SIG-M5 (cell line): ENCODE measurements around the gene ZCCHC2.

Experiments used
- DNase-seq: peaks from one replicate; lab custom pipeline; 2025; lab: John Stamatoyannopoulos, UW

The ZCCHC2 gene

DNA sequence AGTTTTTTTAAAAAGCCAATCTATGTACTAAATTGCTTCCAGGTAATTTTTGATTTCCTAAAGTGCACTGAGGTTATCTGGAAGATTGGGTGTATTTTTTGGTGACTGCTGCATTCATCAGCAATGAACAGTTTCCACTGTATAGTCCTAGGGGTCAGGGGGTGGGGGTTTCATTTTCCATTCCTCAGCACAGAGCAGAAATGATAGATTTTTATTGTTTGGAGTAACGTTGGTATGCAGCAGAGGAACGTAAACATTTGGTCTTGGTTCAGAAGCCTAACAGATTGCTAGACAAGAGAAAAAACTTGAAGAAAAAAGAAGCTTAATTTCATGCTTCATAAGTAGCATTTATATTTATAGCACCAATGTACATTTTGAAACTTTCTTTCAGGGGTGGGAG lies 54.9 kb downstream of the ZCCHC2 start:
- DNase-seq, result no peak

DNA sequence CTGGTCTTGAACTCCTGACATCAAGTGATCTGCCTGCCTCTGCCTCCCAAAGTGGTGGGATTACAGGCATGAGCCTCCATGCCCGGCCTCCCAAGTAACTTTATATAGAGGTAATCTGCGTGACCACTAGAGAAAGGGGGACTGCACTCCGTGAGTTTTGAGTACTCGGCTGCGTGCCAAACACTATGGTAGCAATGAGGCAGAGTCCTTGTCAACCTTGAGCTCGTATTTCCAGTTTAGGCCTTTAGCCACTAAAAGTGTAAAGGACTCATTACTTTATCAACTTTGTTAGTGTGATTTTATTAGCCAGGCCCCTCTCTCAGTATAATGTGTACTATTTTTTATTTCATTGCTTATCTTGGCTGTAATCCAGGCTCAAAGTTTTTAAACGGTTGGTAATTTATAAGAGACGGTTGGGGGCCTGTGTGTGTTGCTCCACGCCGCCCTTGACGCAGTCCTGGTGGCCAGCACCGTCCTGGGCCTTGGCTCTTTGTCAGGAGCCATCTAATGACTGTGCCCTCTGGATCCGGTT lies 56.2 kb downstream of the ZCCHC2 start:
- DNase-seq, result no peak

DNA sequence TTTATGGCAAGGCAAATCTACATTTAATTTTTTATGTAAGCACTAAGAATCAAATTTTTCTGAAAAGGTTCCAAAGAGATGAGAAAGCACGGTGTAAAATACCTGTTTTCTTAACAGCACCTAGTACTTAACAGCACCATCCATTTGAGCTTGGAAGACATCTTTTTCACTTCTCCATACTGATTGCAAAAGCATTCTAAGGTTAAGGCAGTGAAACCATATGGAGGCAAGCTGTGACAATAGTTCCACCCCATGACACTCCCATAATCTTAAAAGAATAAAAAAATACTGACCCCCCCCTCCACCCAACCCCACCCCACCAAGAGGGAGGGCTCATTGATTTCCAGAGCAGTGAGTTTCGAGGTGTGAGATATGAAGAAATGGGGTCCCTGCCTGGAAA lies 60.6 kb downstream of the ZCCHC2 start:
- no peak for DNase-seq

DNA sequence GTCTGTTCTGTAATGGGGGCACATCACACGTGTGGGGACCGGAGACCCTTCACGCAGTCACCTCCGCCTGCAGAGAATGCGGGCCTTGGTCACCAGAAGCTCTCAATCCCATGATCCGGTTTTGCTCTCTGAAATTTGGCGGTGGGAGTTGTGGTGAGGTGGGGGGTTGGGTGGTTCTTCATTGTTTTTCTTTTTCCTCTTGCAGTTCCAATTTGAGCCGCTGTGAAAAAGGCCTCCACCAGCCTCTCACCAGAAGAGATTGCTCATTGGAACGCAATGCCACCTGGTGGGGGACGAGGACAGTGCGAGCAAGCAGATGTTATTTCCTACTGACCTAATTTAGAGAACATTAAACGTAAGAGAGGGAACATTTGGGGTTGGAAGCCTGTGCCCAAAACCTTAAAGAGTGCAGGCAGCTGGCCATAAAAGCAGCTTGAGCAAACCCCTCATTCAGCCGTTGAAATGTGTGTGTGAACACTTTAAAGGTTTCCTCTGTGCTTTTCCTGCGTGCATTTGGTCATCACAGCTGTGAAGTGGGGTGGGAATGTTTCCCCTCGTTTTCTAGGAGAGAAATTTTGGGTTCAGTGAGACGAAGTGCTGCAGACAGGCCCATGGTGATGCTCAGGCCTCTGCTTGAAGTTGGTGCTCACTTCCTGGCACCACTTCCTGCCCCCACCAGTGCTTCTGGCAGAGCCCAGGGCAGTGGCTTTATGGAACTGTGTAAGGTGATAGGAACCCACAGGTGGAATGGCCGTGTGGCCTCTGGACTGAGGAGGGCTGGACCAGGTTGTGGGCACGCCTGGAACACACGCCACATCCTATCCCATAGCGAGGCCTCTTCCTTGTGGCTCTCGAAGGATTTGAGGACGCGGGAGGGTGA lies 61.7 kb downstream of the ZCCHC2 start:
- DNase-seq, result no peak

DNA sequence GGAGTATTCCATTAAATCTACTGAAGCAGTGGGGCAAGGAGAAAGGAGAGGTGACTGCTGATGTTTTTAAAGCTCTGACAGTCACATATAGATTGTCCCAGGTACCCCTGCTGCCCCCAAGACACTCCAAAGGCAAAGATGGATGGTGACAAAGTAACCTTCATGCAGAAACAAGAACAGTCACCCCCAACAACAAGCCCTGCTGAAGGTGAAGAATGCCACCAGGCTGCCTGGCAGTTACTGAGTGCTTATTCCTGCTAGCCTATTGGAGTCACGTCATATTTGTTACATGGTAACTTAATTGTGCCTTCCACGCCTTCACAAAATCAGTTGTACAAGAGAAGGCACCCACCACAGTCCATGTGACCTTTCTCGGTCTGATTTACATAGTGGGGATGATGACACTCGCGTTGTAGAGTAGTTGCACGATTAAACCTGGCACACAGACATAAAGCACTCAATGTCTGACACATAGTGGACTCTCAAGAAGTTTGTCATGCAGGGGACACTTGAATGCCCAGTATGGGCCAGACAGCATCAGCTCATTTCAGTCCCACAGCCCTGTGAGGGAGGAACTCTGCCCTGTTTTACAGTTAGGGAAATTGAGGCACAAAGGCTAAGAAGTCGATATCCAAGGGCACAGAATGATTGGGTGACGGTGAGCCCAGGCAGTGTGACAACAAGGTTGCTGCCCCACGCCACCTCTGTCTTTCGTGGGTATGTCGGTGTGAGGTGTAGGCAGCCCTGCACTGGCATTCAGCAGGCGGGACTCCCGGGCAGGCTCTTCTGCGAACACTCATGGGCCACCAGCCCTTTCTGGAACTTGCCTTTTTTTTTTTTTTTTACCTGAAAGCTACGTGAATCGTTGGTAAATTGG lies 62.7 kb downstream of the ZCCHC2 start:
- no peak for DNase-seq

DNA sequence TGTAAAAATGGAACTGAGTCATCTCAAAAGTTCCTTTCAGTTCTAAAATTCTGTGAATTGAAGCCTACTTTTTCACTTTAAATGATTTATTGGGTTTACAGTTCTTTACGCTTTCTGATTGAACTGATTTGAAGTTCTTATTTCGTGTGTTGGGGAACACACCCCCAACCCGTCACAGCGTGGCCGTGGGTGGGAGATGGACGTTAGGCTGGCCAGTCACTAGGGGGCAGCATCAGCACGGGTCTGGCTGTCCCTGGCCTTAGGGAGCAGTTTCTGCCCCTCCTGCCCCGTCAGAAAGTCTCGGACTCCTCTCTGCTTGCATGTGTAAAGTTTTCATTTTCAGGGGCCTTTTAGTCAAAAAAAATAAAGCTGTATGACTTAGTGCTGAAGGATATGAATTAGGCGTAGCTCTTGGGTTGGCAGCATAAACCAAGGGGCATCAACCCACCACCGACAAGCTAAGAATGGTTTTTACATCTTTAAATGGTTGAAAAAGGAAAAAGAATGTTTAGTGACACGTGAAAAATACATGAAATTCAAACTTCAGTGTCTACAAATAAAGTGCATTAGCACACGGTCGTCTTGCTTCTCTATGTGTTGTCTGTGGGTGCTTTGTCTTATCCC lies 63.4 kb downstream of the ZCCHC2 start:
- no peak for DNase-seq

DNA sequence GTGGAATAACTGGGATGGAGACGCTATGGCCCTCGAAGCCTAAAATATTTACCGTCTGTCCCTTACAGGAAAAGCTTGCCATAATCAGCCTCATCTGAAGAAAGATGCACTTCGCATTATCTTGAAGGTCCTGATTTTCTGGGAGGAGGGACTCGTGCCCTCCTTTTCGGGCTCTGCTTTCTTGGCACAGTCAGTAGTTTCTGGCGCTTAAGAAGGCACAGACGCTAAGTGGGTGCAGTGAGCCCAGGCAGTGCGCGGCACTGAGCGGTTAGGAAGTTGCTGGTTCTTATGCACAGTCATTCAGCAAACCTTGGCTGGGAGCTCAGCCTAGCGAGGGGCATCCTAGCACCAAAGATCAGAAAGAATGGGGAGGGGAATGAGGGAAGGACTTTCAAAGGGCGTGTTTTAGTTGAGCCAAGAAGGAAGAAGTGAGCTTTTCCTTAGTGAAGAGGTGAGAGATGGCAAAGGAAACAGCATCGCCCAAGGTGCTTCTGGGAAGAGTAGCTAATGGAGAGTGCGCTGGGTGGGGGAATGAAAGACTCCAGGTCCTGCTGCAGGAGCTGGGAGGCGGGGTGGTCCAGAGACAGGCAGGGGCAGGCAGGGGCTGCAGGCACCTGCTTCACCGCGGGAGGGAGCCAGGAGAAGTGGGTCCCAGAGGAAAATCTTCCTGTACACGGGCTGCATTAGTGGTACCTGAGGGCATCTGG lies 64.1 kb downstream of the ZCCHC2 start:
- DNase-seq, result no peak

DNA sequence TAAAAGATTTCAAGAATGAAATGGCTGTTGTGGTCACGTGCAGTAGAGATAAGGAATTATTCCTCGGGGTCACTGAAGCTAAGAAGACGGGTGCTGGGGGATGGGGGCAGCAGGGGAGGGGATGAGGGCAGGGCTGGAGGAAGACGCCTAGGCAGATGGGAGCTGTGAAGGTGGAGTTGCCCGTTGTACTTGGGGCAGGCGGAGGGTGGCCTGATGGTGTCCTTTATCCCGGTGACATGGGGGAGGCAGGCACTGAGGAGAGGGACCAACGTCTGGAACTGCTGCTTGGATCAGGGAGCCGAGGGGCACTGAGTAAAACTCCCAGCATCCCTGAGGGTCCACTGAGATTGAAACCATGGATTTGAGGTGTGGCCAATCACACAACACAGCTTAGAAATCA lies 64.9 kb downstream of the ZCCHC2 start:
- no peak for DNase-seq

DNA sequence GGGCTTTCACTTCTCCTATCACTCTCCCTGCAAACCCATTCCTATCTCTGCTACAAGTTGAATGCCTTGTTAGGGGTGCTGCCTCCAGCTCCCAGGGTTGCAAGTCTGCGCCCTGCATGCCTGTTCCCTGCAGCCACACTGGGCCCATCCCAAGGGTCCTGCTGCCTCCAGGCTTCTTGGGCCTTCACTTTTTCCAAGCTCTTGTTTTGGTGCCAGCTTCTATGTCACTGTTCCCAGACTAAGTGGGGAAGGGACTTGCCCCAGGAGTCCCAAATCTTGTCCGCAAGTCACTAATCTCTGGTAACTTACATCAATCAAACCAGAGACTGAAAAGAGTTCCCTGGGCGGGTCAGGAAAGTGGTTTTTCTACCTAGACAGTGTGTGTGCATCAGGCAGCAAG lies 65.4 kb downstream of the ZCCHC2 start:
- no peak for DNase-seq

DNA sequence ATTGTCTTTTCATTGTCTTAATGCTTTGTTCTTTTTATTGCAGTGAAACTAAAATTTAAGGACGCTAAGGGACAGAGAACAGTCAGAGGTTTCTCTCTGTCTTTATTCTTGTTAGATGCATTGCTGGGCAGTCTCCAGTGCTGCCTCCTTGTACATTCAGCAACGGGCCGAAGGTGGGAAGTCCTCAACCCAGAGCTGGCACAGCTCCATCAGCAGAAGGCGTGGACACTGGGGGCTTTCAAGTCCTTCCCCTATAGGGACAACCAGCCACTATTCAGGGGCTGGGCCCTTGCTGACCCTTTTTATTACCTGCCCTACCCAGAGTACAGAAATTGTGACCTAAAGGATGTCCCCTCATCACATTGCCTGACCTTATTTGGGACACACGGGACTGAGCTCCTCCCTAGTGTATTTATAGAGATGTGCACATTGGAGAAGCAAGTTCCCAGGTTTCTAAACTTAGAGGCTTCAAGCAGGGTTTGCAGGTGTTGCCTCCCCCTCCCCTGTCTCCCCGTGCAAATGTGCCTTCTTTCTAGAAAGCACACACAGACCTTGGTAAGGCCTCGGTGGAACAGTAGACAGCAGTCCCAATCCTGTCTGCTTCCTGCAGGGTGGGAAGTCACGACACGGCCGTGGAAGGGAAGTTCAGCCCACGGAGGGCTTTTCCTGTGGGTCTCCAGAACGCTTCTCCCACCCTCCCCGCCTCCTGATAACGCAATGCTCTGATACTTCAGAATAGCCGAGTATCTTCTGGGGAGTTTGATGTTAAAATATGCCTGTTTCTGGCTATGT lies 68.2 kb downstream of the ZCCHC2 start:
- DNase-seq, result no peak

DNA sequence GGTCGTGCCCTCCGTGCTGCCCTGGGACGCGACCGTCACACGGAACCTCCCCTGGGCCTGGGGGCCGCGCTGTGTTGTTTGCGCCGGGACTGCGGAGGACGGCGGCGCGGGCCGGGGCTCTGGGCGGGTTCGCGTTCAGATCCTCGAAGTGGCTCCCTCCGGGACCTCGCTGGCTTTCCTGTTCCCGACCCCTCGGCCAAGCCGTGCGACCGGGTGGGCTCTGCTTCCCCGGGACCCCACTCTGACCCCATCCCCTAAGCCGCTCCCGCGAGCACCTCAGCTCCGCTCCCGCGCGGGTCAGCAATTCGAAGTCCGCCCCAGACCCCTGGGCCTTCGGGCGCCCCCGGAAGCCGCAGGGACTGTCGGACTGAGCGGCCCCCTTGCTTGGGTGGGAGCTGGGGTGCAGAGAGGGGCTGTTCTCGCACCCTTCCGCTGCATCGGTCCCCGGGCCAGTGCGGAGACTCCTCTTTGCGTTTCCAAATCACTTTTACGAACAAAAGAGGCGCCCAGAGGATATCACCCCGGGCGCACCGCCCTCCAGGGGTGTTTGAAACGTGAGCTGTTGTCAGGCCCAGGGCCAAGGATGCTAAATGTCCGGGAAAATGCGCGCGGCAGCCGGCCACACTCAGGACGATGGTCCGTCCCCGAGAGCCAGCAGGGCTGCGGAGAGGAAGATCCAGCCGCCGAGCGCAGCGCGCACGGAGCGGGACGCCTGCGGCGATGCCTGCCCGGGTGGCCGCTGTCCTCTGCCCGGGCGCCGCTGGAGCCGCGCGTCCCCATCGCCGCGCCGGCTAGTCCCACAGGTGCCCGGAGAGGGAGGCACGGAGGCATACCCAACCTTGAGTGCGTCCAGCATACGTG lies 73.5 kb downstream of the ZCCHC2 start:
- no peak for DNase-seq

DNA sequence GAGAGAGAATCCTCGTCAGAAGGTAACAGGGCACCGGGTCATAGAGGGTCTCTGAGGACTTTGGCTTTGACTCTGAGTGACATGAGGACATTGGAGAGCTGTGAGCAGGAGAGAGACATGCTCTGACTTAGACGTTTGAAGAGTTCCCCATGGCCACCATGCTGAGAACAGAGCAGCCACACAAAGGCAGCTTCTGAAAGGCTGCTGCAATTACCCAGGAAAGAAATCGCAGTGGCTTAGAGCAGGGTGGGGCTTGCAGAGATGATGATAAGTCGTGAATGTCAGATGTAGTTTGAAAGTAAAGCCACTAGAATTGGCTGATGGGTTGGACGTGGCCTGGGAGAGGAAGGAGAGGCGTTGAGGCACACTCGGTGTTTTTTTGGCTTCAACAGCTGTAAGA lies 79.0 kb downstream of the ZCCHC2 start:
- DNase-seq, result no peak

DNA sequence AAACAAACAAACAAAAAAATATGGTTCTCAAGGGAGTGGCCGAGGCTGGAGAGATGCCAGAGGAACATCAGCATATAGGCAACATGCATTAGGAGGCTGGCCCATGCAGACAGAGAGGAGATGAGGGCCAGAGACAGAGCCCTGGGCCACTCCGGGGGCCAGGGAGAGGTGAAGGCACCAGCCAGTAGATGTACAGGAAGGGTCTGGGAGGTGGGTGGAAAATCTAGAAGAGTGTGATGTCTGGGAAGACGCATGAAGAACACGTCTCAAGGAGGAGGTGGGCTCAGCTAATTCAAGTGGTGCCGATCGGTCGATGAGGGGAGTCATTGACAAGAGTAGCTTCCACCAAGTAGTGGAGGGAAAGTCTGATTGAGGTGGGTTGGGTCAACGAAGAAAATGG lies 79.9 kb downstream of the ZCCHC2 start:
- DNase-seq, result no peak

DNA sequence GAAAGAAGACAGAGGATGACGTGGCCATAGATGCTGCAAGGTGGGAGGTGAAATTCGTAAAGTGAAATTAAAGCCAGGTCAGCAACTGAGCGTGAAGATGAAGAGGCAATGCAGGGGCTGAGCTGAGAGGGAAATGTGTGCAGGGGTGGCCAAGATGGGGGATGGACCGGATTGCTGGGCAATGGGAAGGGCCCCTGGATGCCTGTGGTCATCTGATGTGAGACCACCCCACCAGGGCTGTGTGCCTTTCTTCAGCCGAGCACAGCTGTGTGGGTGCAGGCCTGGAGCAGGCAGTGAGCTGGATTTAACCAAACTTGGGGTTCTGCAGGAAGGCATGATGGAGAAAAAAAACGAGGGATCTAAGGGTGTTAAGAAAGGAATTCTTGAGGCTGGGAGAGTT lies 80.4 kb downstream of the ZCCHC2 start:
- no peak for DNase-seq

DNA sequence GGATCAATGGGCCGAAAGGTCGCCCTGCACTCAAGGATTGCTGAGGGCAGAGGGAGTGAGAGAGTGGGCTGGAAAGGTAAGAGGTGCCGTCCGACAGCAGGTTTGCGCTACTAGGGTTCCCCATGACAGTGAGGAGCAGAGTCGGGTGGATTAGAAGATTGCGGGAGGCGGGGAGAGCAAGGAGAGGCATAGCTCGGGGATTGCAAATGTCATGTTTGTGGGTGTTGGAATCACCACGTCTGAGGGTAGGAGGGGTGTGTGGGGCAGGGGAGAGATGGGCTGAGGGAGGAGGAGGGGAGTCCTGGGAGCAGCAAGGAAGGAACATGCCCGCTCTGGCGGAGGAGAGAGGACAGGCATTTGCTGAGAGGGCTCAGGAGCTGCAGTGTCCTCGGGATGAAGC lies 81.2 kb downstream of the ZCCHC2 start:
- DNase-seq, result no peak

DNA sequence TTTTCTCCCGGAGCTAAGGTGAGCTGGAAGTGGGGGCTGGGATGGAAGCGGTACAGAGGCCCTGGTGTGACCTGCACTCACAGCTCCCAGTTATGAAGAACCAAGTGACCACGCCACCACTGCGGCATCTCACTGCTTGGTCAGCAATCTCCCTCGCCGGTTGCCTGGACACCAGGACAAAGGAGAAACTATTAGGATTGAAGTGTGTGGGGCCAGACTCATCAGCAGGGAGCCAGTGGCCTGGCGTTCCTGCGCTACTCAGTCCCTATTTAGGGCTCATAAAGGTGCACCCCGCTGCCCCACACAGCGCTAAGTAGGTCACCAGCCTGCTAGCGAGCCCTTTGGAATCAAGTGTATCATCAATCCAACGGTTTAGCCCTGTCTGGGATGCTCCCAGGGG lies 82.9 kb downstream of the ZCCHC2 start:
- DNase-seq, result no peak

DNA sequence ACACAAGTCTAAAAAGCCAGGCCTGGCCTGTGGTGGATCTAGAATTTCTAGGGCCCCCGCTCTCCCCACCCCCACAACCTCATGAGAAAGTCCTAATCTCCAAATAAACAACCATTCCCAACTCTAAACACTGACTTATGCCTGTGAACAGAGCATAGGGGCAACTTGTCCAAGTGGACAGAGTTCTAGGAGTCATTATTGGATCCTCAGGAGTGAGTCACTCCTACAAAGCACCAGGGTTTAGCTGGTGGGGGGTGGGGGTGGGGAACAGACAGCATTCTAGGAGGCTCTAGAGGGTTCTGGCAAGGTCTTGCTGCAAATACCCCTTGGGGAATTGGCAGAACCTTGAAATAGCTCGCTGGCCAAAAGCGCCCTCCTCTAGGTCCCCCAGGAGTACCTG lies 83.3 kb downstream of the ZCCHC2 start:
- DNase-seq, result no peak

DNA sequence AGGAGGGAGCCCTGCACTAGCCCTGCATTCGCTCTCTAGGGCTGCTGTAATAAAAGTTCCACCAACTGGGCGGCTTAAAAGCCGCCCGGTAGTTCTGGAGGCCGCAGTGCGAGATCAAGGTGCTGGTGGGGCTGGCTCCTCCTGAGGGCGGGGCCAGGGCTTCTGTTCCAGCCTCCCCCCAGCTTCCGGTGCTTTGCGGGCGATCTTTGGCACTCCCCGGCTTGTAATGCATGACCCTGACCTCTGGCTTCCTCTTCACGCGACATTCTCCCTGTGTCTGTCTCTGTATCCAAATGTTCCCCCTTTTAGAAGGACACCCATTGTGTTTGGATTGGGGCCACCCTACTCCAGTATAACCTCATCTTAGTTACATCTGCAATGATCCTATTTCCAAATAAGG lies 84.5 kb downstream of the ZCCHC2 start:
- no peak for DNase-seq

DNA sequence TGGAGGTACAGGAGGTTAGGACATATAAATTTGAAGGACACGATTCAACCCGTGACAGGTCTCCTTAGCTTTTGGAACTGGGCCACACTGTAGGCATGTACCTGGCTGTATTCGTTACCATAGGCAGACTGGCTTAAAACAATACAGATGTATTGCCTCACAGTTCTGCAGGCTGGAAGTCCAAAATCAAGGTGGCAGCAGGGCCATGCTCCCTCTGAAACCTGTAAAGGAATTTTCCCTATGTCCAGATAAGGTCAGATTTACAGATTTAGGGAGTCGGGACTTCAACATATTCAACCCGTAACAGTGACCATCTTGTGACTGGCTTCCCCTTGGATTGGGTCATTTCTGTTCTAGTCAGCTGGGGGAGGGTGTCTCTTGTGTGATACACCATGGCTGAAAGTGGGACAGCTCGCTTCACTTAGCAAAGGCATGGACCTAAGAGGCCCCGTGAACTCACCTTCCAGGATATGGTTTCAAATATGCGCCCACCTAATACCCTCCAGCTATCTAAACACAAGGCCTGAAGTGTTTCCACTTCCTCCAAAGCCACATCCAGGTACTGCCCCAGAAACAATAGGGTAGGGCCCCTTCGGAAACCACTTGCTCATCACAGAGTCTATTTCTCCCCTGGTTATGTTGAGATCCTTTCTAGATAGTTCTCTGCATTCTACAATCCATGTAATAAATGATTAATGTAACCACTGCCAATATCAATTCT lies 85.0 kb downstream of the ZCCHC2 start:
- no peak for DNase-seq
